Measurements from ENCODE around the gene ZNF26. TPM values are rescaled to one million over a fixed set of nuclear protein-coding genes. Genes with fewer than 3 reads are reported as not detected.
A peak's percentile ranks its signal among the peaks of the same experiment; 100 is the strongest.
"Not testable (repeated sequence)": the region's sequence is repeated elsewhere in the genome, so short reads cannot be mapped to it uniquely, and the experiment has no call there.

The ZNF26 gene
- 16.0 and 17.1 TPM in 2 replicates for total RNA-seq (2021)
- percentile 78 among the genes with signal in this experiment for Bru-seq, nascent RNA
- BruChase-seq, experiment 1, labeled RNA remaining after a 2-hour chase, result percentile 84 among the genes with signal in this experiment
- percentile 87 among the genes with signal in this experiment for BruChase-seq, experiment 2, labeled RNA remaining after a 6-hour chase
- long read RNA-seq, full-length matches to known transcripts, result 5 of 19 reads
- long read RNA-seq, partial matches to known transcripts, result 0 of 19 reads
- long read RNA-seq, other reads (novel, unspliced or antisense), result 14 of 19 reads

- BruUV-seq (replicated peaks), result no TSS peak
- Histone ChIP-seq H3K9me3 (ENCODE audit: low read depth, low read length, poor library complexity, severe bottlenecking) (peaks cover 48% of the 10 kb centered on the region), H3K36me3 (ENCODE audit: insufficient read depth, low read length, poor library complexity, severe bottlenecking) (peaks cover 10% of the 10 kb centered on the region), H3K4me3 (ENCODE audit: low read depth, low read length, poor library complexity, severe bottlenecking) (peak within 1 kb of the TSS; percentile 70), H3K27me3 (replicated peaks; ENCODE audit: insufficient read depth, low read depth, low read length, poor library complexity) (no peaks in the 10 kb centered on the region), H3K27ac (ENCODE audit: low read depth, low read length, poor library complexity, severe bottlenecking) (peak within 1 kb of the TSS; percentile 63), H3K4me1 (ENCODE audit: insufficient read depth, low read length, poor library complexity, severe bottlenecking) (no peaks in the 10 kb centered on the region)
- intact Hi-C loops (cut with micrococcal nuclease; ENCODE audit: unreplicated experiment), result no loop called here
- peak; percentile 96 for DNase-seq (ENCODE audit: low spot score)
- ChIA-PET CTCF (no interaction called here), POLR2A (ENCODE audit: low non-redundant PET) (interaction anchor here (0.6 kb wide), 1 partner anchor 94 kb away, joined by 4 read pairs; no protein-coding TSS in a partner anchor)
- TF ChIP-seq CTCF (conservative IDR thresholded peaks at IDR 0.05; ENCODE audit: low read depth, low read length) (no peak), EZH2 (IDR thresholded peaks at IDR 0.05; ENCODE audit: borderline replicate concordance, low read depth, low read length, poor library complexity, severe bottlenecking) (no peak)
Observed at GRCh38 chr12:132986001-132986884, at the start of gene ZNF26. ZNF26 (plus strand) TSS chr12:132986367; CDS start chr12:132986841, 474 bp downstream.

GRCh38 chr12:132936921-132937320, 49.2 kb upstream of the ZNF26 start:
- H3K36me3 ChIP-seq (ENCODE audit: insufficient read depth, low read length, poor library complexity, severe bottlenecking); H3K27ac ChIP-seq (ENCODE audit: low read depth, low read length, poor library complexity, severe bottlenecking); H3K4me3 ChIP-seq (ENCODE audit: low read depth, low read length, poor library complexity, severe bottlenecking); CTCF ChIA-PET; BruUV-seq (replicated peaks); H3K4me1 ChIP-seq (ENCODE audit: insufficient read depth, low read length, poor library complexity, severe bottlenecking); POLR2A ChIA-PET (ENCODE audit: low non-redundant PET); DNase-seq (ENCODE audit: low spot score); intact Hi-C loops (cut with micrococcal nuclease; ENCODE audit: unreplicated experiment); H3K27me3 ChIP-seq (replicated peaks; ENCODE audit: insufficient read depth, low read depth, low read length, poor library complexity): not testable (repeated sequence)
- H3K9me3 ChIP-seq (ENCODE audit: low read depth, low read length, poor library complexity, severe bottlenecking), result peaks cover 33% of the 10 kb centered on the region

- no peak overlapping the region for H3K4me3 ChIP-seq (ENCODE audit: low read depth, low read length, poor library complexity, severe bottlenecking)
- intact Hi-C loops (cut with micrococcal nuclease; ENCODE audit: unreplicated experiment), result no loop called here
- CTCF ChIA-PET, result no interaction called here
Observed at GRCh38 chr12:132937476-132937875, 48.7 kb upstream of the ZNF26 start.

GRCh38 chr12:132938807-132939206, 47.4 kb upstream of the ZNF26 start:
- intact Hi-C loops (cut with micrococcal nuclease; ENCODE audit: unreplicated experiment); CTCF ChIA-PET; DNase-seq (ENCODE audit: low spot score); H3K4me3 ChIP-seq (ENCODE audit: low read depth, low read length, poor library complexity, severe bottlenecking); H3K27ac ChIP-seq (ENCODE audit: low read depth, low read length, poor library complexity, severe bottlenecking); H3K4me1 ChIP-seq (ENCODE audit: insufficient read depth, low read length, poor library complexity, severe bottlenecking); H3K27me3 ChIP-seq (replicated peaks; ENCODE audit: insufficient read depth, low read depth, low read length, poor library complexity); POLR2A ChIA-PET (ENCODE audit: low non-redundant PET); BruUV-seq (replicated peaks): not testable (repeated sequence)
- peaks cover 32% of the 10 kb centered on the region for H3K9me3 ChIP-seq (ENCODE audit: low read depth, low read length, poor library complexity, severe bottlenecking)
- peaks cover 11% of the 10 kb centered on the region for H3K36me3 ChIP-seq (ENCODE audit: insufficient read depth, low read length, poor library complexity, severe bottlenecking)

More at GRCh38 chr12:132937476-132937875, 48.7 kb upstream of the ZNF26 start:
- H3K27me3 ChIP-seq (replicated peaks; ENCODE audit: insufficient read depth, low read depth, low read length, poor library complexity), result no peaks in the 10 kb centered on the region
- POLR2A ChIA-PET (ENCODE audit: low non-redundant PET), result no interaction called here
- no peak for DNase-seq (ENCODE audit: low spot score)
- no peaks in the 10 kb centered on the region for H3K4me1 ChIP-seq (ENCODE audit: insufficient read depth, low read length, poor library complexity, severe bottlenecking)
- no peak overlapping the region for H3K27ac ChIP-seq (ENCODE audit: low read depth, low read length, poor library complexity, severe bottlenecking)
- no peak for TF ChIP-seq CTCF (conservative IDR thresholded peaks at IDR 0.05; ENCODE audit: low read depth, low read length)
- TF ChIP-seq EZH2 (IDR thresholded peaks at IDR 0.05; ENCODE audit: borderline replicate concordance, low read depth, low read length, poor library complexity, severe bottlenecking), result no peak
- BruUV-seq (replicated peaks), result no TSS peak
- H3K9me3 ChIP-seq (ENCODE audit: low read depth, low read length, poor library complexity, severe bottlenecking), result peaks cover 33% of the 10 kb centered on the region
- peaks cover 6% of the 10 kb centered on the region for H3K36me3 ChIP-seq (ENCODE audit: insufficient read depth, low read length, poor library complexity, severe bottlenecking)

Data from A673 (cell line).